Motor neuron (in vitro differentiated cells): Measurements from ENCODE around the gene MAT2A. TPM values are rescaled to one million over a fixed set of nuclear protein-coding genes. Genes with fewer than 3 reads are reported as not detected.

Source experiments
- ATAC-seq, 8 experiments: fragments of 200-7000 bp; cut with Tn5 transposase; replicated peaks in 6 of 8; 2 replicates each; pipeline ENCODE4 v1.8.0; 2021; ENCODE audit warnings: mild to moderate bottlenecking in 8 of 8, moderate library complexity in 8 of 8
- H3K27ac ChIP-seq, 2 donors: fragments of 250-450 bp; sonication (Bioruptor Pico); 2 replicates each; pipeline ENCODE4 v1.9.0; 2021; ENCODE audit warnings: antibody characterized with exemption in 2 of 2, mild to moderate bottlenecking in 2 of 2, moderate library complexity in 1 of 2
- H3K4me1 ChIP-seq, 2 donors: fragments of 250-450 bp; sonication (Bioruptor Pico); replicated peaks in 1 of 2; 2 replicates each; pipeline ENCODE4 v1.6.1; 2021; ENCODE audit warnings: antibody characterized with exemption in 2 of 2, mild to moderate bottlenecking in 2 of 2, moderate library complexity in 1 of 2
- H3K4me3 ChIP-seq, 5 donors: fragments of 250-450 bp; sonication (Bioruptor Pico); 2 replicates each; pipeline ENCODE4 v1.9.0; 2021; ENCODE audit warnings: antibody characterized with exemption in 5 of 5, mild to moderate bottlenecking in 5 of 5, moderate library complexity in 4 of 5
- WGBS, 10 experiments: fragments of 450-650 bp; shearing (Covaris generic); methylation state at CpG; one replicate each; pipeline ENCODE4 v1.0.0; 2022; 5-methylcytosine and 5-hydroxymethylcytosine counted together
- in situ Hi-C, 9 experiments: fragments of 400-800 bp; cut with MboI; loops; one replicate each; pipeline ENCODE4 v1.15.0; 2021; ENCODE audit warnings: low sequenced_read_pairs in 9 of 9, low pct_unique_long_range_greater_than_20kb in 2 of 9; ENCODE audit not compliant: unreplicated experiment in 9 of 9
- total RNA-seq, 8 experiments: library from RNA; unstranded; fragments of 300-600 nt; gene quantifications; 2 replicates each; pipeline versions ENCODE4 v1.2.3 to v1.2.4, GENCODE V29; 2022

Gene MAT2A
- total RNA-seq: 100 to 1,000 TPM in 7 of 8 experiments, 10 to 100 TPM in 1; 64.8 to 340 (median 147) TPM

- in situ Hi-C loops: loop anchor here in 2 of 9 experiments (25.0 kb wide), 1 partner anchor 101 kb away; no protein-coding TSS in a partner anchor
Measured at GRCh38 chr2:85538507-85539360, at the start of gene MAT2A. TSS of gene MAT2A (plus strand) at chr2:85539168. CDS start at chr2:85539288, 120 bp downstream.

GRCh38 chr2:85490861-85491755, 47.9 kb upstream of the MAT2A start:
- WGBS, 10 experiments: 40 to 83% (median 71%) methylated on average over 1 to 3 of the region's 3 CpGs; no CpG with 5 or more reads in 4 of the 10 experiments
- in situ Hi-C loops: no loop called here
- ATAC-seq: peak in 1 of 8 experiments; percentile 72

More at GRCh38 chr2:85538507-85539360, at the start of gene MAT2A:
- ATAC-seq: peak; percentile 59 to 81 (median 78)
- Histone ChIP-seq H3K4me1 (peaks cover 20 to 26% of the 10 kb centered on the region in 2 donors), H3K4me3 (peak within 1 kb of the TSS; percentile 69 to 97 (median 86)), H3K27ac (peak within 1 kb of the TSS; percentile 100)
- WGBS, 10 experiments: 0 to 3% (median 0%) methylated on average over 3 to 26 of the region's 92 CpGs; no CpG with 5 or more reads in 7 of the 10 experiments

GRCh38 chr2:85496436-85496835, 42.5 kb upstream of the MAT2A start:
- Histone ChIP-seq H3K4me3 (no peak overlapping the region), H3K27ac (no peak overlapping the region), H3K4me1 (no peaks in the 10 kb centered on the region)
- 83 to 100% (median 100%) methylated on average over 1 of the region's 1 CpG; no CpG with 5 or more reads in 4 of the 10 experiments for WGBS, 10 experiments
- ATAC-seq: no peak
- in situ Hi-C loops: no loop called here

More at GRCh38 chr2:85490861-85491755, 47.9 kb upstream of the MAT2A start:
- no peaks in the 10 kb centered on the region for H3K4me1 ChIP-seq
- H3K4me3 ChIP-seq: no peak overlapping the region
- no peak overlapping the region for H3K27ac ChIP-seq

- 69 to 100% (median 83%) methylated on average over 1 to 4 of the region's 4 CpGs for WGBS, 10 experiments
- ATAC-seq: no peak
Measured at GRCh38 chr2:85497944-85498630, 40.9 kb upstream of the MAT2A start.

GRCh38 chr2:85501248-85501647, 37.7 kb upstream of the MAT2A start:
- H3K4me1 ChIP-seq: no peaks in the 10 kb centered on the region
- 64 to 100% (median 100%) methylated on average over 1 to 3 of the region's 3 CpGs; no CpG with 5 or more reads in 5 of the 10 experiments for WGBS, 10 experiments
- no peak overlapping the region for H3K4me3 ChIP-seq
- no peak overlapping the region for H3K27ac ChIP-seq
- no peak for ATAC-seq
- in situ Hi-C loops: no loop called here

More at GRCh38 chr2:85497944-85498630, 40.9 kb upstream of the MAT2A start:
- no peak overlapping the region for H3K4me3 ChIP-seq
- in situ Hi-C loops: no loop called here
- no peak overlapping the region for H3K27ac ChIP-seq
- H3K4me1 ChIP-seq: no peaks in the 10 kb centered on the region

- Histone ChIP-seq H3K27ac (no peak overlapping the region), H3K4me3 (no peak overlapping the region), H3K4me1 (no peaks in the 10 kb centered on the region)
- no peak for ATAC-seq
- in situ Hi-C loops: no loop called here
- 50 to 72% (median 70%) methylated on average over 2 to 3 of the region's 3 CpGs; no CpG with 5 or more reads in 4 of the 10 experiments for WGBS, 10 experiments
Measured at GRCh38 chr2:85502720-85503119, 36.2 kb upstream of the MAT2A start.

- no peak for ATAC-seq
- Histone ChIP-seq H3K4me1 (no peaks in the 10 kb centered on the region), H3K27ac (no peak overlapping the region), H3K4me3 (no peak overlapping the region)
- 22 to 83% (median 74%) methylated on average over 3 to 6 of the region's 17 CpGs; no CpG with 5 or more reads in 6 of the 10 experiments for WGBS, 10 experiments
- in situ Hi-C loops: no loop called here
Measured at GRCh38 chr2:85503168-85503850, 35.7 kb upstream of the MAT2A start.

- no peak overlapping the region for H3K4me3 ChIP-seq
- ATAC-seq: peak in 1 of 8 experiments; percentile 3
- H3K27ac ChIP-seq: no peak overlapping the region
- 17 to 100% (median 84%) methylated on average over 4 to 17 of the region's 18 CpGs for WGBS, 10 experiments
- in situ Hi-C loops: no loop called here
- no peaks in the 10 kb centered on the region for H3K4me1 ChIP-seq
Measured at GRCh38 chr2:85503851-85504777, 34.9 kb upstream of the MAT2A start.

- no peaks in the 10 kb centered on the region for H3K4me1 ChIP-seq
- no peak overlapping the region for H3K4me3 ChIP-seq
- ATAC-seq: peak in 7 of 8 experiments; percentile 13 to 90 (median 64)
- in situ Hi-C loops: no loop called here
- WGBS, 10 experiments: 0 to 100% (median 40%) methylated on average over 1 to 2 of the region's 3 CpGs; no CpG with 5 or more reads in 3 of the 10 experiments
- H3K27ac ChIP-seq: no peak overlapping the region
Measured at GRCh38 chr2:85504778-85505261, 34.1 kb upstream of the MAT2A start.

GRCh38 chr2:85505551-85506238, 33.3 kb upstream of the MAT2A start:
- ATAC-seq: no peak
- H3K4me3 ChIP-seq: no peak overlapping the region
- WGBS, 10 experiments: 61 to 100% (median 67%) methylated on average over 2 to 7 of the region's 10 CpGs; no CpG with 5 or more reads in 3 of the 10 experiments
- H3K4me1 ChIP-seq: no peaks in the 10 kb centered on the region
- in situ Hi-C loops: no loop called here
- no peak overlapping the region for H3K27ac ChIP-seq
